ENCODE data around the gene FAAP100. TPM values are rescaled to one million over a fixed set of nuclear protein-coding genes. Genes with fewer than 3 reads are reported as not detected.

FAAP100 gene
- total RNA-seq, 1 donor from 2014 or later: 25.5 TPM

GRCh38 chr17:81556175-81556691, 4.1 kb upstream of the FAAP100 start:
- no peak for DNase-seq (ENCODE audit: low spot score)

- no peak for DNase-seq (ENCODE audit: low spot score)
Measured at GRCh38 chr17:81553616-81554181, 1.5 kb upstream of the FAAP100 start.

GRCh38 chr17:81553018-81553615, 964 bp upstream of the FAAP100 start:
- DNase-seq (ENCODE audit: low spot score): no peak

- no peak for DNase-seq (ENCODE audit: low spot score)
Measured at GRCh38 chr17:81551458-81552243, 502 bp downstream of the FAAP100 start.

GRCh38 chr17:81550830-81551457, 1.2 kb downstream of the FAAP100 start:
- DNase-seq (ENCODE audit: low spot score): no peak

GRCh38 chr17:81550285-81550684, 1.9 kb downstream of the FAAP100 start:
- DNase-seq (ENCODE audit: low spot score): no peak

GRCh38 chr17:81549826-81550225, 2.3 kb downstream of the FAAP100 start:
- no peak for DNase-seq (ENCODE audit: low spot score)

- DNase-seq (ENCODE audit: low spot score): no peak
Measured at GRCh38 chr17:81549031-81549557, 3.1 kb downstream of the FAAP100 start.

- DNase-seq (ENCODE audit: low spot score): no peak
Measured at GRCh38 chr17:81547614-81547982, 4.6 kb downstream of the FAAP100 start.

- DNase-seq (ENCODE audit: low spot score): no peak
Measured at GRCh38 chr17:81546906-81547613, 5.1 kb downstream of the FAAP100 start.

- DNase-seq (ENCODE audit: low spot score): no peak
Measured at GRCh38 chr17:81545160-81545949, 6.8 kb downstream of the FAAP100 start.

- DNase-seq (ENCODE audit: low spot score): no peak
Measured at GRCh38 chr17:81544281-81544974, 7.7 kb downstream of the FAAP100 start.

- no peak for DNase-seq (ENCODE audit: low spot score)
Measured at GRCh38 chr17:81543756-81544155, 8.4 kb downstream of the FAAP100 start.

- no peak for DNase-seq (ENCODE audit: low spot score)
Measured at GRCh38 chr17:81543339-81543675, 8.8 kb downstream of the FAAP100 start.

GRCh38 chr17:81542431-81543338, 9.5 kb downstream of the FAAP100 start:
- no peak for DNase-seq (ENCODE audit: low spot score)

GRCh38 chr17:81541123-81541522, 11.0 kb downstream of the FAAP100 start:
- no peak for DNase-seq (ENCODE audit: low spot score)

GRCh38 chr17:81540676-81541027, 11.5 kb downstream of the FAAP100 start:
- DNase-seq (ENCODE audit: low spot score): no peak

- DNase-seq (ENCODE audit: low spot score): no peak
Measured at GRCh38 chr17:81539961-81540675, 12.0 kb downstream of the FAAP100 start.

Data from mesenteric fat pad (tissue), 1 donor.